ENCODE data around the gene G6PC1. TPM values are rescaled to one million over a fixed set of nuclear protein-coding genes. Genes with fewer than 3 reads are reported as not detected.

Gene G6PC1
- total and polyA plus RNA-seq, 2 experiments from 2014 or later = not detected

- no peaks in the 10 kb centered on the region for H3K36me3 Mint-ChIP-seq (ENCODE audit: low read depth)
- no peak for ATAC-seq
- H3K4me1 Mint-ChIP-seq = peaks cover 6% of the 10 kb centered on the region
Measured at GRCh38 chr17:42886283-42887176, 14.1 kb upstream of the G6PC1 start.

More at GRCh38 chr17:42886283-42887176, 14.1 kb upstream of the G6PC1 start:
- H3K27me3 ChIP-seq (ENCODE audit: insufficient read depth) = no peaks in the 10 kb centered on the region
- TF ChIP-seq EZH2 (IDR thresholded peaks at IDR 0.05; ENCODE audit: low read depth, unreplicated experiment) (no peak), JUNB (IDR thresholded peaks at IDR 0.05; ENCODE audit: unreplicated experiment) (no peak), NANOG (IDR thresholded peaks at IDR 0.05; ENCODE audit: borderline replicate concordance) (no peak), REST (IDR thresholded peaks at IDR 0.05; ENCODE audit: unreplicated experiment) (no peak), CREB1 (CRISPR knock-in tag; IDR thresholded peaks at IDR 0.05; ENCODE audit: low read depth) (no peak), ZNF331 (CRISPR knock-in tag; IDR thresholded peaks at IDR 0.05; ENCODE audit: low read depth) (no peak), STAT1 (IDR thresholded peaks at IDR 0.05; ENCODE audit: unreplicated experiment) (no peak), ZNF462 (CRISPR knock-in tag; IDR thresholded peaks at IDR 0.05) (no peak), EZH2phosphoT487 (IDR thresholded peaks at IDR 0.05; ENCODE audit: unreplicated experiment) (no peak), ZNF114 (CRISPR knock-in tag; IDR thresholded peaks at IDR 0.05) (no peak)
- TF ChIP-seq, protein P1, sequence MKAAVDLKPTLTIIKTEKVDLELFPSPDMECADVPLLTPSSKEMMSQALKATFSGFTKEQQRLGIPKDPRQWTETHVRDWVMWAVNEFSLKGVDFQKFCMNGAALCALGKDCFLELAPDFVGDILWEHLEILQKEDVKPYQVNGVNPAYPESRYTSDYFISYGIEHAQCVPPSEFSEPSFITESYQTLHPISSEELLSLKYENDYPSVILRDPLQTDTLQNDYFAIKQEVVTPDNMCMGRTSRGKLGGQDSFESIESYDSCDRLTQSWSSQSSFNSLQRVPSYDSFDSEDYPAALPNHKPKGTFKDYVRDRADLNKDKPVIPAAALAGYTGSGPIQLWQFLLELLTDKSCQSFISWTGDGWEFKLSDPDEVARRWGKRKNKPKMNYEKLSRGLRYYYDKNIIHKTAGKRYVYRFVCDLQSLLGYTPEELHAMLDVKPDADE (IDR thresholded peaks at IDR 0.05) = no peak
- no peak overlapping the region for H2AFZ ChIP-seq
- no peaks in the 10 kb centered on the region for H3F3A ChIP-seq (replicated peaks; ENCODE audit: low read depth)
- H3K9me2 ChIP-seq (ENCODE audit: insufficient read depth) = 0 out of 2 replicates have a peak, but pooled peaks cover 4% of the 10 kb centered on the region
- Mint-ChIP-seq H3K27ac (no peak overlapping the region), H3K9me3 (no peaks in the 10 kb centered on the region), H3K4me3 (no peak overlapping the region), H3K27me3 (ENCODE audit: insufficient read depth, low read depth, poor library complexity) (peaks cover 3% of the 10 kb centered on the region)
- H3K27ac ChIP-seq (ENCODE audit: low read depth) = no peak overlapping the region
- H4K20me1 ChIP-seq (replicated peaks; ENCODE audit: insufficient read depth) = no peaks in the 10 kb centered on the region
- H3K4me2 ChIP-seq = no peak overlapping the region
- H3K36me3 ChIP-seq (ENCODE audit: insufficient read depth) = no peaks in the 10 kb centered on the region
- H3K4me3 ChIP-seq = no peak overlapping the region
- no peak for DNase-seq (ENCODE audit: low spot score)
- peaks cover 4% of the 10 kb centered on the region; the same call in 1 of the 2 replicates for H3K4me1 ChIP-seq (ENCODE audit: insufficient read depth)
- no peaks in the 10 kb centered on the region for H3K79me2 ChIP-seq (replicated peaks; ENCODE audit: insufficient read depth)
